Astrocyte (in vitro differentiated cells and primary cell): ENCODE results near the gene DPH1.

Experiments
- CTCF ChIP-seq: IDR thresholded peaks from 2 replicates; pipeline ENCODE4 v1.5.1; 2011; ENCODE audit warnings: low read depth, mild to moderate bottlenecking, inconsistent platforms, low read length, moderate library complexity; ENCODE audit not compliant: insufficient read depth
- EZH2 ChIP-seq: IDR thresholded peaks from 2 replicates; pipeline ENCODE4 v1.6.1; 2012; ENCODE audit warnings: mild to moderate bottlenecking, low read length, inconsistent platforms; ENCODE audit not compliant: insufficient read depth

- TF ChIP-seq CTCF (no peak), EZH2 (no peak)
Observed at GRCh38 chr17:2061441-2061958, 31.5 kb downstream of the DPH1 start.
